HCT116 (cell line): ENCODE data around the gene STAU1. TPM values are rescaled to one million over a fixed set of nuclear protein-coding genes. Genes with fewer than 3 reads are reported as not detected.

Experiments
- ATAC-seq: fragments of 200-7000 bp; cut with Tn5 transposase; 2 replicates; pipeline ENCODE4 v1.9.1; 2020; ENCODE audit warnings: mild to moderate bottlenecking, moderate library complexity
- BruUV-seq: library from RNA; stranded (reverse); fragments of 400-500 nt; replicated peaks from 2 replicates; lab custom pipeline; 2021; lab: Mats Ljungman, UMichigan
- CTCF ChIA-PET: fragments of 300-600 bp; sonication (Branson Sonifier 250); formaldehyde crosslinking; loops from one replicate; lab custom pipeline; 2021; ENCODE audit warnings: antibody characterized with exemption; lab: Charles Lee
- POLR2A ChIA-PET: fragments of 300-600, 350-600 bp; sonication (Branson Sonifier 250); formaldehyde crosslinking; loops from one replicate; lab custom pipeline; 2021; ENCODE audit warnings: antibody characterized with exemption; lab: Charles Lee
- RAD21 ChIA-PET, 2 experiments: fragments of 300-600 bp; sonication (Branson Sonifier 250); formaldehyde crosslinking; loops; one replicate each; lab custom pipeline; 2023; ENCODE audit warnings: low total read pairs in 2 of 2; ENCODE audit not compliant: uncharacterized antibody in 2 of 2, unreplicated experiment in 2 of 2, low non-redundant PET in 1 of 2; lab: Charles Lee
- DNase-seq: peaks from one replicate; pipeline ENCODE4 v3.0.0-alpha.2; 2010; ENCODE audit warnings: low read depth, low spot score
- H2AFZ ChIP-seq: fragments of 200-600 bp; shearing (Covaris generic), sonication (generic); 2 replicates; pipeline ENCODE4 v1.6.1; 2017; ENCODE audit warnings: low read depth, mixed run types, mixed read lengths, antibody characterized with exemption, low read length; ENCODE audit not compliant: poor library complexity, severe bottlenecking
- H3K27ac ChIP-seq: 2 replicates; pipeline ENCODE4 v1.5.1; 2012; ENCODE audit warnings: low read depth, low read length
- H3K27me3 ChIP-seq: fragments of 200-600 bp; sonication (generic); 2 replicates; pipeline ENCODE4 v1.6.1; 2016; ENCODE audit warnings: mixed run types, low read length, mixed read lengths; ENCODE audit not compliant: insufficient read depth
- H3K36me3 ChIP-seq, 2 experiments: fragments of 200-500 bp in 1 of 2; fragments of 200-600 bp in 1 of 2; sonication (Bioruptor generic) in 1 of 2; sonication (generic) in 1 of 2; 2 replicates each; pipeline versions ENCODE4 v1.5.1 to v1.6.1; 2014 to 2016; ENCODE audit warnings: low read length in 2 of 2, inconsistent platforms in 1 of 2, mixed read lengths in 1 of 2, mixed run types in 1 of 2; ENCODE audit not compliant: insufficient read depth in 2 of 2, control insufficient read depth in 1 of 2
- H3K4me1 ChIP-seq, 2 experiments: fragments of 200-600 bp in 1 of 2; sonication (generic) in 1 of 2; 2 replicates each; pipeline versions ENCODE4 v1.5.1 to v1.6.1; 2012 to 2017; ENCODE audit warnings: low read length in 2 of 2, inconsistent platforms in 1 of 2, mild to moderate bottlenecking in 1 of 2, mixed read lengths in 1 of 2, mixed run types in 1 of 2, moderate library complexity in 1 of 2; ENCODE audit not compliant: insufficient read depth in 2 of 2, control insufficient read depth in 1 of 2
- H3K4me2 ChIP-seq: fragments of 200-600 bp; sonication (generic); 2 replicates; pipeline ENCODE4 v1.6.1; 2017; ENCODE audit warnings: mixed run types, low read length, mixed read lengths
- H3K4me3 ChIP-seq, 2 experiments: fragments of 200-600 bp in 1 of 2; sonication (generic) in 1 of 2; replicated peaks in 1 of 2; 2 replicates each; pipeline ENCODE4 v1.5.1; 2011 to 2016; ENCODE audit warnings: low read length in 2 of 2, control low read depth in 1 of 2, low read depth in 1 of 2, mild to moderate bottlenecking in 1 of 2, mixed read lengths in 1 of 2, mixed run types in 1 of 2
- H3K79me2 ChIP-seq: fragments of 200-600 bp; sonication (generic); 2 replicates; pipeline ENCODE4 v1.6.1; 2017; ENCODE audit warnings: mild to moderate bottlenecking, mixed run types, low read length, moderate library complexity, mixed read lengths; ENCODE audit not compliant: insufficient read depth
- H3K9ac ChIP-seq: fragments of 200-600 bp; sonication (generic); 2 replicates; pipeline ENCODE4 v1.6.1; 2016; ENCODE audit warnings: low read length, mixed read lengths
- H3K9me2 ChIP-seq: fragments of 200-600 bp; sonication (generic), shearing (Covaris generic); 2 replicates; pipeline ENCODE4 v1.6.1; 2017; ENCODE audit warnings: mixed run types, mild to moderate bottlenecking, moderate library complexity; ENCODE audit not compliant: insufficient read depth
- H3K9me3 ChIP-seq, 2 experiments: fragments of 200-500 bp in 1 of 2; fragments of 200-600 bp in 1 of 2; sonication (Bioruptor generic) in 1 of 2; sonication (generic) in 1 of 2; 2 replicates each; pipeline ENCODE4 v1.6.1; 2014 to 2017; ENCODE audit warnings: low read length in 2 of 2, mixed read lengths in 2 of 2, inconsistent platforms in 1 of 2, low read depth in 1 of 2, mild to moderate bottlenecking in 1 of 2, mixed run types in 1 of 2, moderate library complexity in 1 of 2; ENCODE audit not compliant: control insufficient read depth in 1 of 2, insufficient read depth in 1 of 2
- H4K20me1 ChIP-seq: fragments of 200-600 bp; sonication (generic), shearing (Covaris generic); 2 replicates; pipeline ENCODE4 v1.6.1; 2017; ENCODE audit warnings: mixed run types, mild to moderate bottlenecking, moderate library complexity; ENCODE audit not compliant: insufficient read depth
- CBX3 ChIP-seq: IDR thresholded peaks from 2 replicates; pipeline ENCODE4 v1.6.1; 2012; ENCODE audit warnings: low read depth
- CEBPB ChIP-seq: IDR thresholded peaks from 2 replicates; pipeline ENCODE4 v1.6.1; 2012; ENCODE audit warnings: low read depth
- EGR1 ChIP-seq: IDR thresholded peaks from 2 replicates; pipeline ENCODE4 v1.6.1; 2012; ENCODE audit warnings: low read depth
- FOSL1 ChIP-seq: IDR thresholded peaks from 2 replicates; pipeline ENCODE4 v1.6.1; 2012; ENCODE audit warnings: low read depth
- POLR2A ChIP-seq: IDR thresholded peaks from 2 replicates; pipeline ENCODE4 v1.7.0; 2011; ENCODE audit warnings: borderline replicate concordance; ENCODE audit not compliant: insufficient read depth, insufficient read length; ENCODE audit errors: extremely low read depth
- TCF7L2 ChIP-seq: IDR thresholded peaks from 2 replicates; pipeline ENCODE4 v1.7.0; 2011; ENCODE audit warnings: borderline replicate concordance, inconsistent platforms; ENCODE audit not compliant: insufficient read depth, insufficient read length; ENCODE audit errors: extremely low read depth
- YY1 ChIP-seq: IDR thresholded peaks from 2 replicates; pipeline ENCODE4 v1.6.1; 2011; ENCODE audit warnings: low read length, low read depth, moderate library complexity, mild to moderate bottlenecking; ENCODE audit not compliant: insufficient replicate concordance; ENCODE audit errors: extremely low read depth
- ZFX ChIP-seq: fragments of 450-650 bp; IDR thresholded peaks from 2 replicates; pipeline ENCODE4 v1.6.1; 2017
- intact Hi-C: fragments of 100-400 bp; cut with micrococcal nuclease; formaldehyde crosslinking; loops from 2 replicates; pipeline ENCODE4 v1.10.0; 2022
- total RNA-seq: library from RNA; stranded (reverse); gene quantifications from one replicate; pipeline ENCODE4 v1.2.1, GENCODE V29; 2021; ENCODE audit not compliant: unreplicated experiment
- TF ChIP-seq, protein P1 (sequence below), 3 experiments: fragments of 200-600 bp in 1 of 3; sonication (generic) in 1 of 3; IDR thresholded peaks in 2 of 3; conservative IDR thresholded peaks in 1 of 3; 2 replicates each; pipeline ENCODE4 v1.5.1; 2012 to 2017; ENCODE audit warnings: low read depth in 2 of 3, low read length in 2 of 3, antibody characterized with exemption in 1 of 3, borderline replicate concordance in 1 of 3, control low read depth in 1 of 3, mild to moderate bottlenecking in 1 of 3, mixed read lengths in 1 of 3, mixed run types in 1 of 3, moderate library complexity in 1 of 3; ENCODE audit not compliant: insufficient read depth in 1 of 3

STAU1 gene
- total RNA-seq, 1 experiment from 2014 or later = 90.3 TPM

DNA sequence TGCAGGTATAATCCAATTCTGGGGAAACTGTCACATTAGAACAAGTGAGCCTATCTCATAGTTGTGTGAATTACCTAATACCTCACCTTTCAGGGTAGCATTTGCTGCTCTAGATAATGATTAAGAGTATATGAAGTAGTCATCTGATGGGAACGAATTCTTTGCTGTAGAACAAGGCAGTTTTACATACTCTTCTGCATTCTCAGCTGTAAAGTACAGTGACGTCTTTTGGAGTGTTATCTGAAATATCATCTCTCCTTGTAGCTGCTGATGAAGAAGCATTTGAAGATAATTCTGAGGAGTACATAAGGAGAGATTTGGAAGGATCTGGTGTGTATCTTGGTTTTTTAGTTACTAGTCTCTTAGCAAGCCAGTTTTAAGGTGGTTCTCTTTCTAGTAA lies 113.6 kb downstream of the STAU1 start:
- DNase-seq (no peak), ATAC-seq (no peak)
- ChIA-PET CTCF (no interaction called here), RAD21 (no interaction called here), POLR2A (interaction anchor here (0.6 kb wide), 1 partner anchor 65 kb away, joined by 3 read pairs; no protein-coding TSS in a partner anchor)
- no TSS peak for BruUV-seq
- no peaks in the 10 kb centered on the region for H3K4me1 ChIP-seq
- H3K9ac ChIP-seq = no peak overlapping the region
- H3K27ac ChIP-seq = no peak overlapping the region
- H3K4me3 ChIP-seq = no peak overlapping the region
- H3K36me3 ChIP-seq = peaks cover 68 to 70% of the 10 kb centered on the region in 2 experiments
- no peaks in the 10 kb centered on the region for H3K9me3 ChIP-seq
- peaks cover 12% of the 10 kb centered on the region; the same call in 1 of the 2 replicates for H4K20me1 ChIP-seq
- no peak overlapping the region for H2AFZ ChIP-seq
- H3K79me2 ChIP-seq = peaks cover 83% of the 10 kb centered on the region
- no peaks in the 10 kb centered on the region for H3K27me3 ChIP-seq
- no peak overlapping the region for H3K4me2 ChIP-seq
- H3K9me2 ChIP-seq = no peaks in the 10 kb centered on the region
- TF ChIP-seq ZFX (no peak), TCF7L2 (no peak), FOSL1 (no peak), CEBPB (no peak), EGR1 (no peak), POLR2A (no peak), YY1 (no peak), CBX3 (no peak)
- TF ChIP-seq, protein P1, sequence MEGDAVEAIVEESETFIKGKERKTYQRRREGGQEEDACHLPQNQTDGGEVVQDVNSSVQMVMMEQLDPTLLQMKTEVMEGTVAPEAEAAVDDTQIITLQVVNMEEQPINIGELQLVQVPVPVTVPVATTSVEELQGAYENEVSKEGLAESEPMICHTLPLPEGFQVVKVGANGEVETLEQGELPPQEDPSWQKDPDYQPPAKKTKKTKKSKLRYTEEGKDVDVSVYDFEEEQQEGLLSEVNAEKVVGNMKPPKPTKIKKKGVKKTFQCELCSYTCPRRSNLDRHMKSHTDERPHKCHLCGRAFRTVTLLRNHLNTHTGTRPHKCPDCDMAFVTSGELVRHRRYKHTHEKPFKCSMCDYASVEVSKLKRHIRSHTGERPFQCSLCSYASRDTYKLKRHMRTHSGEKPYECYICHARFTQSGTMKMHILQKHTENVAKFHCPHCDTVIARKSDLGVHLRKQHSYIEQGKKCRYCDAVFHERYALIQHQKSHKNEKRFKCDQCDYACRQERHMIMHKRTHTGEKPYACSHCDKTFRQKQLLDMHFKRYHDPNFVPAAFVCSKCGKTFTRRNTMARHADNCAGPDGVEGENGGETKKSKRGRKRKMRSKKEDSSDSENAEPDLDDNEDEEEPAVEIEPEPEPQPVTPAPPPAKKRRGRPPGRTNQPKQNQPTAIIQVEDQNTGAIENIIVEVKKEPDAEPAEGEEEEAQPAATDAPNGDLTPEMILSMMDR (IDR thresholded peaks at IDR 0.05 in 2 of 3, conservative IDR thresholded peaks at IDR 0.05 in 1 of 3; ENCODE audit: borderline replicate concordance in 1 of 3, insufficient read depth in 1 of 3, low read depth in 2 of 3, low read length in 2 of 3) = no peak
- intact Hi-C loops = no loop called here

Other genes with a start within 250 kb of the STAU1 start
- gene CSE1L, start 142.0 kb downstream of the STAU1 start, total RNA-seq = 158 TPM
- gene DDX27, start 31.1 kb upstream of the STAU1 start, total RNA-seq = 32.1 TPM
- 24.1 TPM for gene ZNFX1, start 89.7 kb upstream of the STAU1 start, total RNA-seq